Neutrophil (primary cell): Measurements from ENCODE around the gene ZNF22.

Experiments used
- H3K27ac ChIP-seq: fragments of 200-600 bp; sonication (generic); 2 replicates; pipeline ENCODE4 v1.5.1; 2016; ENCODE audit warnings: mild to moderate bottlenecking, moderate library complexity
- H3K27me3 ChIP-seq: fragments of 200-600 bp; sonication (generic); 2 replicates; pipeline ENCODE4 v1.6.0; 2016; ENCODE audit warnings: mild to moderate bottlenecking
- H3K36me3 ChIP-seq: fragments of 200-600 bp; sonication (generic); 2 replicates; pipeline ENCODE4 v1.5.1; 2017
- H3K4me1 ChIP-seq, 2 experiments: fragments of 200-600 bp in 1 of 2; sonication (generic) in 1 of 2; 1 replicate in 1 of 2; 2 replicates in 1 of 2; pipeline versions ENCODE4 v1.5.1 to v1.6.1; 2013 to 2016; ENCODE audit warnings: low read depth in 1 of 2, low read length in 1 of 2, mild to moderate bottlenecking in 1 of 2, moderate library complexity in 1 of 2; ENCODE audit not compliant: control insufficient read depth in 1 of 2, insufficient read depth in 1 of 2
- H3K4me3 ChIP-seq, 2 experiments: fragments of 200-600 bp in 1 of 2; sonication (generic) in 1 of 2; 1 replicate in 1 of 2; 2 replicates in 1 of 2; pipeline ENCODE4 v1.5.1; 2013 to 2016; ENCODE audit warnings: low read depth in 1 of 2, low read length in 1 of 2, mild to moderate bottlenecking in 1 of 2, moderate library complexity in 1 of 2
- H3K9me3 ChIP-seq: fragments of 200-600 bp; sonication (generic); 2 replicates; pipeline ENCODE4 v1.5.1; 2016
- CTCF ChIP-seq: fragments of 200-600 bp; sonication (generic); IDR thresholded peaks from 2 replicates; pipeline ENCODE4 v1.5.1; 2016; ENCODE audit warnings: antibody characterized with exemption

Gene ZNF22

GRCh38 chr10:44983895-44984278 lies 16.8 kb upstream of the ZNF22 start:
- H3K4me3 ChIP-seq, result no peak overlapping the region
- no peaks in the 10 kb centered on the region for H3K4me1 ChIP-seq
- peaks cover 36% of the 10 kb centered on the region for H3K36me3 ChIP-seq

GRCh38 chr10:44984671-44985101 lies 16.0 kb upstream of the ZNF22 start:
- peaks cover 44% of the 10 kb centered on the region for H3K36me3 ChIP-seq
- TF ChIP-seq CTCF, result no peak
- no peak overlapping the region for H3K4me3 ChIP-seq
- no peak overlapping the region for H3K27ac ChIP-seq
- H3K9me3 ChIP-seq, result no peaks in the 10 kb centered on the region
- no peaks in the 10 kb centered on the region for H3K4me1 ChIP-seq
- H3K27me3 ChIP-seq, result no peaks in the 10 kb centered on the region

More at GRCh38 chr10:44983895-44984278, 16.8 kb upstream of the ZNF22 start:
- Histone ChIP-seq H3K27ac (no peak overlapping the region), H3K27me3 (no peaks in the 10 kb centered on the region), H3K9me3 (no peaks in the 10 kb centered on the region)
- no peak for TF ChIP-seq CTCF

- peaks cover 50% of the 10 kb centered on the region for H3K36me3 ChIP-seq
- no peak for TF ChIP-seq CTCF
These were observed 15.5 kb upstream of the ZNF22 start for GRCh38 chr10:44985175-44985681.

GRCh38 chr10:44986179-44986578 lies 14.5 kb upstream of the ZNF22 start:
- H3K27me3 ChIP-seq, result no peaks in the 10 kb centered on the region
- no peaks in the 10 kb centered on the region for H3K4me1 ChIP-seq
- no peaks in the 10 kb centered on the region for H3K9me3 ChIP-seq
- no peak overlapping the region for H3K4me3 ChIP-seq
- no peak for TF ChIP-seq CTCF
- peaks cover 59% of the 10 kb centered on the region for H3K36me3 ChIP-seq
- no peak overlapping the region for H3K27ac ChIP-seq

More at GRCh38 chr10:44985175-44985681, 15.5 kb upstream of the ZNF22 start:
- H3K27me3 ChIP-seq, result no peaks in the 10 kb centered on the region
- no peaks in the 10 kb centered on the region for H3K4me1 ChIP-seq
- no peak overlapping the region for H3K27ac ChIP-seq
- no peaks in the 10 kb centered on the region for H3K9me3 ChIP-seq
- no peak overlapping the region for H3K4me3 ChIP-seq

GRCh38 chr10:44986670-44987069 lies 14.1 kb upstream of the ZNF22 start:
- Histone ChIP-seq H3K36me3 (peaks cover 62% of the 10 kb centered on the region), H3K4me1 (no peaks in the 10 kb centered on the region), H3K4me3 (no peak overlapping the region), H3K27me3 (no peaks in the 10 kb centered on the region), H3K9me3 (no peaks in the 10 kb centered on the region), H3K27ac (no peak overlapping the region)
- TF ChIP-seq CTCF, result no peak
